Measurements from ENCODE around the gene NPTX1.

NPTX1 gene

DNA sequence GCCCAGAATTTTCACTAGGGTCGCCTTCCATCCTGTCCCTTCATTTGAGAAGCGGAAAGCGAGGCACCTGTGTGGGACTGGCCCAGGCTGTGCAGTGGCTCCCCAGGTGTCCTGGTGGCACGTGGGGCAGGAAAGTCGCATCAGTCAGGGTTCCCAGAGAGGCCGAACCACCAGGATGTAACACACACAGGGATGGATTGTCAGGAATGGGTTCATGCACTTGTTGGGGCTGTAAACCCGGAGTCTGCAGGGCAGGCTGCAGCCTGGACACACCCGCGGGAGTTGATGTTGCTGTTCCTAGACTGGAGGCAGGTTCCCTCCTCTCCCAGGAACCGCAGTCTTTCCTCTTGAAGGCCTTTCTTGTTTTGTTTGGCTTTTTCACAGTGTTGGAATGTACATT, 37.5 kb upstream of the NPTX1 start:
- Histone ChIP-seq H3K4me2 (no peak overlapping the region), H3K4me3 (IDR thresholded peaks at IDR 0.05; ENCODE audit: insufficient read depth, low read depth, low read length) (no peak overlapping the region), H3K27ac (no peak overlapping the region), H3K27me3 (ENCODE audit: insufficient read depth, low read depth) (peaks cover 89% of the 10 kb centered on the region), H3K79me2 (ENCODE audit: insufficient read depth, low read depth) (no peaks in the 10 kb centered on the region), H4K20me1 (ENCODE audit: insufficient read depth) (no peaks in the 10 kb centered on the region), H3K36me3 (ENCODE audit: insufficient read depth) (no peaks in the 10 kb centered on the region), H3K4me1 (ENCODE audit: low read depth, poor library complexity, severe bottlenecking) (no peaks in the 10 kb centered on the region), H2AFZ (ENCODE audit: low read depth) (no peak overlapping the region), H3K9ac (no peak overlapping the region)
- TF ChIP-seq, protein P1, sequence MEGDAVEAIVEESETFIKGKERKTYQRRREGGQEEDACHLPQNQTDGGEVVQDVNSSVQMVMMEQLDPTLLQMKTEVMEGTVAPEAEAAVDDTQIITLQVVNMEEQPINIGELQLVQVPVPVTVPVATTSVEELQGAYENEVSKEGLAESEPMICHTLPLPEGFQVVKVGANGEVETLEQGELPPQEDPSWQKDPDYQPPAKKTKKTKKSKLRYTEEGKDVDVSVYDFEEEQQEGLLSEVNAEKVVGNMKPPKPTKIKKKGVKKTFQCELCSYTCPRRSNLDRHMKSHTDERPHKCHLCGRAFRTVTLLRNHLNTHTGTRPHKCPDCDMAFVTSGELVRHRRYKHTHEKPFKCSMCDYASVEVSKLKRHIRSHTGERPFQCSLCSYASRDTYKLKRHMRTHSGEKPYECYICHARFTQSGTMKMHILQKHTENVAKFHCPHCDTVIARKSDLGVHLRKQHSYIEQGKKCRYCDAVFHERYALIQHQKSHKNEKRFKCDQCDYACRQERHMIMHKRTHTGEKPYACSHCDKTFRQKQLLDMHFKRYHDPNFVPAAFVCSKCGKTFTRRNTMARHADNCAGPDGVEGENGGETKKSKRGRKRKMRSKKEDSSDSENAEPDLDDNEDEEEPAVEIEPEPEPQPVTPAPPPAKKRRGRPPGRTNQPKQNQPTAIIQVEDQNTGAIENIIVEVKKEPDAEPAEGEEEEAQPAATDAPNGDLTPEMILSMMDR (conservative IDR thresholded peaks at IDR 0.05; ENCODE audit: low read depth, low read length) = no peak

DNA sequence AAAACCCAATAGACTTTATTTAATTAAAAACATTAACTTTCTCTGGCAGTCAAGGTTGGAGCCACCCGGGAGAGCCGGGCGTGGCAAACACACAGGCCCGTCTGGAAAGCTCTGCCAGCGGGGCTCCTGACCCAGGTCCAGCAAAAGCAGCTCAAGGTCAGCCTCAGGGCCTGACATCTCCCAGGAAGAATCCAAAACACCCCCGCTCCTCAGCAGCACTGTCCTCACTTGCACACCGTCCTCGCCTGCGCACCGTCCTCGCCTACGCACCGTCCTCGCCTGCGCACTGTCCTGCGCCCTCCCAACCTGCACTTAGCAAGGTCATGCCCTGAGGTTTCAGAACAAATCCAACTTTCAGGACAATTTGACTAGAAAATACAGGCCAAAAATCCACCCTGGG, 36.8 kb upstream of the NPTX1 start:
- no peak overlapping the region for H3K9ac ChIP-seq
- H3K27me3 ChIP-seq (ENCODE audit: insufficient read depth, low read depth) = peaks cover 91% of the 10 kb centered on the region
- no peaks in the 10 kb centered on the region for H3K79me2 ChIP-seq (ENCODE audit: insufficient read depth, low read depth)
- no peaks in the 10 kb centered on the region for H4K20me1 ChIP-seq (ENCODE audit: insufficient read depth)
- TF ChIP-seq, protein P1 (conservative IDR thresholded peaks at IDR 0.05; ENCODE audit: low read depth, low read length) = no peak
- no peak overlapping the region for H3K4me2 ChIP-seq
- H3K4me1 ChIP-seq (ENCODE audit: low read depth, poor library complexity, severe bottlenecking) = no peaks in the 10 kb centered on the region
- H2AFZ ChIP-seq (ENCODE audit: low read depth) = no peak overlapping the region
- no peaks in the 10 kb centered on the region for H3K36me3 ChIP-seq (ENCODE audit: insufficient read depth)
- H3K27ac ChIP-seq = no peak overlapping the region
- no peak overlapping the region for H3K4me3 ChIP-seq (IDR thresholded peaks at IDR 0.05; ENCODE audit: insufficient read depth, low read depth, low read length)

DNA sequence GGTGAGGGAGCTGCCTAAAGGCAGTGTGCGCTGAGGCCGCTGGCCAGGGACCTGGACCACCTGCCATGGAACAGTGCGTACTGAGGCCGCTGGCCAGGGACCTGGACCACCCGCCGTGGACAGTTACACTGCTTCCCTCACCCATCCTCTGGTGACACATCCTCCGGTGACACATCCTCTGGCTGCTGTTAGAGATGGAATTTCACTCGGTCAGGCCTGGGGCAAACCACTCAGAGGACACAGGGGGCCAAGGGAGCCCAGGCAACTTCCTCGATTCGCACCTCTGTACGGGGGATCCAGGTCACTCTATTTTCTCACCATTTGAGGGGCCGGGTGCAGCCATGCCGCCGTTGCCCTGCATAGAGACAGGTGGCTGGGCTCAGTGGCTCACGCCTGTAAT, 35.8 kb upstream of the NPTX1 start:
- H4K20me1 ChIP-seq (ENCODE audit: insufficient read depth) = no peaks in the 10 kb centered on the region
- H3K79me2 ChIP-seq (ENCODE audit: insufficient read depth, low read depth) = no peaks in the 10 kb centered on the region
- no peaks in the 10 kb centered on the region for H3K36me3 ChIP-seq (ENCODE audit: insufficient read depth)
- no peak overlapping the region for H3K4me3 ChIP-seq (IDR thresholded peaks at IDR 0.05; ENCODE audit: insufficient read depth, low read depth, low read length)
- H3K4me2 ChIP-seq = no peak overlapping the region
- TF ChIP-seq, protein P1 (conservative IDR thresholded peaks at IDR 0.05; ENCODE audit: low read depth, low read length) = no peak
- H3K27ac ChIP-seq = no peak overlapping the region
- H3K4me1 ChIP-seq (ENCODE audit: low read depth, poor library complexity, severe bottlenecking) = no peaks in the 10 kb centered on the region
- no peak overlapping the region for H3K9ac ChIP-seq
- H2AFZ ChIP-seq (ENCODE audit: low read depth) = no peak overlapping the region
- peaks cover 91% of the 10 kb centered on the region for H3K27me3 ChIP-seq (ENCODE audit: insufficient read depth, low read depth)

DNA sequence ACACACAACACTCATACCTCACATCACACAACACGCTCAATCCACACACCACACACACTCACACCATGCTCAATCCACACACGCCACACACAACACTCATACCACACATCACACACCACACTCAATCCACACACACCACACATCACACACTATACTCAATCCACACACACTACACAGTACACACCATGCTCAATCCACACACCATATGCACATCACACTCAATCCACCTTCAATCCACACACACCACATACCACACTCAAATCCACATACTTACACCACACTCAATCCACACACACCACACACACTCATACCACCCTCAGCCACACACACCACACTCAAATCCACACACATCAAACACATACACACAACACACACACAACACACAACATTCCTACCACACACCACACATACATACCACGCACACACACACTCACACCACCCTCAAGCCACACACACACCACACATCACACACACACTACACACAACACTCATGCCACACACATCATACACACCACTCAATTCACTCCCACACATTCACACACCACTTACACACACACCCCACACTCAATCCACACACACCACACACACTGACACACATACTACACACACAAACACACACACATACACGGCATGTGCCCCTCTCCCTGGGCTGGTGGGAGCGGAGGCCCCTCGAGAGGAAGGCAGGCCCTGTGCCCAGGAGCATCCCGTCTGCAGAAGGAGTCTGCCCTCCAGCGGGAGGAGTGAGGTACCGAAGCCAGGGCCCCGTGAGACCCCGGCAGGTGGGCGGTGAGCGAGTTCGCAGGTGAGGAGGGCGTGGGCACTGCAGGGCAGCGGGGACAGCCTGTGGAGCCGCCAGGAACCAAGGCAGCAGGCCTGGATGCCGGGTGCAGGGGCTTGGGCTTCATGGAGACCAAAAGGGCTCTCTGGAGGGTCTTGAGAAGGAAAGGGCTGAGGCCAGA, 35.1 kb upstream of the NPTX1 start:
- no peaks in the 10 kb centered on the region for H3K4me1 ChIP-seq (ENCODE audit: low read depth, poor library complexity, severe bottlenecking)

More for the DNA sequence above, 35.1 kb upstream of the NPTX1 start:
- Histone ChIP-seq H3K4me2 (no peak overlapping the region), H3K27ac (no peak overlapping the region), H3K4me3 (IDR thresholded peaks at IDR 0.05; ENCODE audit: insufficient read depth, low read depth, low read length) (no peak overlapping the region), H3K27me3 (ENCODE audit: insufficient read depth, low read depth) (peaks cover 91% of the 10 kb centered on the region), H3K79me2 (ENCODE audit: insufficient read depth, low read depth) (no peaks in the 10 kb centered on the region), H3K9ac (no peak overlapping the region), H4K20me1 (ENCODE audit: insufficient read depth) (no peaks in the 10 kb centered on the region), H2AFZ (ENCODE audit: low read depth) (no peak overlapping the region), H3K36me3 (ENCODE audit: insufficient read depth) (no peaks in the 10 kb centered on the region)
- TF ChIP-seq, protein P1 (conservative IDR thresholded peaks at IDR 0.05; ENCODE audit: low read depth, low read length) = no peak
